ENCODE data around the gene CCNK. TPM values are rescaled to one million over a fixed set of nuclear protein-coding genes. Genes with fewer than 3 reads are reported as not detected.

Gene CCNK
- total RNA-seq, 2 donors from 2014 or later: 15.5 to 43.1 TPM

DNA sequence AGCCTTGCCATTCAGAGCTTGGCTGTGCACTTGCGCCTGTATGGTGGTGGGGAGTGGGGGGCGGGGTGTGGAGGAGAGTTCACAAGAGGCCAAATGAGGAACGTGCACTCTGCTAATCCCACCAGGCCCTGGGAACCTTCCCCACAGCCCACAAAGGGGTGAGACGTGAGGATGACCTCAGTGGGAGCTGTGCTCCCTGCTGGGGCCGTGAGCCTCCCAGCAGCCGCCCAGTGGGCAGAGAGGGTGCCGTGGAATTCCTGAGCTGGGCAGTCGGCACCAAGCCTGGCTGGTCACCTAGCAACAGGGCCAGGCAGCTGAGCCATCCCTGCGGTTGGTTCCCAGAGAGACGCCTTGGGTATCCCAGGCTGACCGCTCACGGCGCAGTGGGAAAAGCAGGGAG lies 53.7 kb downstream of the CCNK start:
- DNase-seq (ENCODE audit: low spot score): no peak
- no peaks in the 10 kb centered on the region for H3K4me1 ChIP-seq (replicated peaks)
- 76% methylated on average over 13 of the region's 13 CpGs for WGBS
- H3K4me3 ChIP-seq: no peak overlapping the region
- intact Hi-C loops (cut with DNase I): no loop called here
- no peaks in the 10 kb centered on the region for H3K27me3 ChIP-seq (replicated peaks; ENCODE audit: insufficient read depth)
- no peak overlapping the region for H3K27ac ChIP-seq
- no peak for TF ChIP-seq POLR2A (IDR thresholded peaks at IDR 0.05)
- H3K9me3 ChIP-seq: no peaks in the 10 kb centered on the region
- H3K36me3 ChIP-seq: no peaks in the 10 kb centered on the region

DNA sequence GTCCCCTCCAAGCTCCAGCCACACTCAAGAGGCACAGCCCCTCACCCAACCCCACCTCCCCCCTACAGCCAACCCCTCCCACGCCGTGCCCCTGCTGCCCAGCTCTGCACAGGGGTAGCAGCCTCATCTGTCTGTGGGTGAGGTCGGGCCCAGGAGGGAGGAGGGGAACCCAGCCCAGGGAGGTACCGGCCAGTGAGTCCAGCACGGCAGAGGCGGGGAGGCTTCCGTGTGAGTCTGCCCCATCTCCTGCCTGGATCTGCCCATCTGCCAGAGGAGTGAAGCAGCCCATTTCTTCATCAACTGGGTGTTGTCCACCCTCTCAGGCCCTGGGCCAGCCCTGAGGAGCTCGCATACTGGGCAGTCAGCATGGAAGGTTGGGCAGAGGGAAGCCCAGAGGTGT lies 54.2 kb downstream of the CCNK start:
- TF ChIP-seq POLR2AphosphoS5 (IDR thresholded peaks at IDR 0.05) (no peak), POLR2A (IDR thresholded peaks at IDR 0.05) (no peak)
- TF ChIP-seq, protein P1, sequence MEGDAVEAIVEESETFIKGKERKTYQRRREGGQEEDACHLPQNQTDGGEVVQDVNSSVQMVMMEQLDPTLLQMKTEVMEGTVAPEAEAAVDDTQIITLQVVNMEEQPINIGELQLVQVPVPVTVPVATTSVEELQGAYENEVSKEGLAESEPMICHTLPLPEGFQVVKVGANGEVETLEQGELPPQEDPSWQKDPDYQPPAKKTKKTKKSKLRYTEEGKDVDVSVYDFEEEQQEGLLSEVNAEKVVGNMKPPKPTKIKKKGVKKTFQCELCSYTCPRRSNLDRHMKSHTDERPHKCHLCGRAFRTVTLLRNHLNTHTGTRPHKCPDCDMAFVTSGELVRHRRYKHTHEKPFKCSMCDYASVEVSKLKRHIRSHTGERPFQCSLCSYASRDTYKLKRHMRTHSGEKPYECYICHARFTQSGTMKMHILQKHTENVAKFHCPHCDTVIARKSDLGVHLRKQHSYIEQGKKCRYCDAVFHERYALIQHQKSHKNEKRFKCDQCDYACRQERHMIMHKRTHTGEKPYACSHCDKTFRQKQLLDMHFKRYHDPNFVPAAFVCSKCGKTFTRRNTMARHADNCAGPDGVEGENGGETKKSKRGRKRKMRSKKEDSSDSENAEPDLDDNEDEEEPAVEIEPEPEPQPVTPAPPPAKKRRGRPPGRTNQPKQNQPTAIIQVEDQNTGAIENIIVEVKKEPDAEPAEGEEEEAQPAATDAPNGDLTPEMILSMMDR (IDR thresholded peaks at IDR 0.05): no peak
- no peaks in the 10 kb centered on the region for H3K4me1 ChIP-seq (replicated peaks)
- no peak overlapping the region for H3K4me3 ChIP-seq
- DNase-seq (ENCODE audit: low spot score): no peak
- 82% methylated on average over 8 of the region's 8 CpGs for WGBS
- intact Hi-C loops (cut with DNase I): no loop called here
- H3K36me3 ChIP-seq: no peaks in the 10 kb centered on the region
- H3K27me3 ChIP-seq (replicated peaks; ENCODE audit: insufficient read depth): no peaks in the 10 kb centered on the region
- H3K9me3 ChIP-seq: no peaks in the 10 kb centered on the region
- no peak overlapping the region for H3K27ac ChIP-seq

- H3K27me3 ChIP-seq (replicated peaks; ENCODE audit: insufficient read depth): no peaks in the 10 kb centered on the region
- 93% methylated on average over 23 of the region's 24 CpGs for WGBS
- no peak overlapping the region for H3K27ac ChIP-seq
- intact Hi-C loops (cut with DNase I): no loop called here
- TF ChIP-seq POLR2AphosphoS5 (IDR thresholded peaks at IDR 0.05) (no peak), POLR2A (IDR thresholded peaks at IDR 0.05) (no peak)
- TF ChIP-seq, protein P1 (IDR thresholded peaks at IDR 0.05): no peak
- no peak overlapping the region for H3K4me3 ChIP-seq
- no peaks in the 10 kb centered on the region for H3K4me1 ChIP-seq (replicated peaks)
- no peak for DNase-seq (ENCODE audit: low spot score)
- no peaks in the 10 kb centered on the region for H3K9me3 ChIP-seq
- H3K36me3 ChIP-seq: no peaks in the 10 kb centered on the region
Observed at GRCh38 chr14:99535908-99536778, 54.9 kb downstream of the CCNK start.

- Histone ChIP-seq H3K27me3 (replicated peaks; ENCODE audit: insufficient read depth) (no peaks in the 10 kb centered on the region), H3K27ac (peak overlapping the region; percentile 9 to 30), H3K36me3 (no peaks in the 10 kb centered on the region), H3K9me3 (no peaks in the 10 kb centered on the region), H3K4me3 (no peak overlapping the region), H3K4me1 (replicated peaks) (no peaks in the 10 kb centered on the region)
- no peak for DNase-seq (ENCODE audit: low spot score)
- intact Hi-C loops (cut with DNase I): no loop called here
- TF ChIP-seq POLR2AphosphoS5 (IDR thresholded peaks at IDR 0.05) (no peak), POLR2A (IDR thresholded peaks at IDR 0.05) (no peak)
- TF ChIP-seq, protein P1 (IDR thresholded peaks at IDR 0.05): no peak
- WGBS: 84% methylated on average over 2 of the region's 6 CpGs
Observed at GRCh38 chr14:99537399-99537798, 56.2 kb downstream of the CCNK start.

- H3K9me3 ChIP-seq: no peaks in the 10 kb centered on the region
- no peaks in the 10 kb centered on the region for H3K36me3 ChIP-seq
- H3K27me3 ChIP-seq (replicated peaks; ENCODE audit: insufficient read depth): no peaks in the 10 kb centered on the region
- intact Hi-C loops (cut with DNase I): no loop called here
- H3K27ac ChIP-seq: peak overlapping the region; percentile 9 to 30
- H3K4me3 ChIP-seq: no peak overlapping the region
- DNase-seq (ENCODE audit: low spot score): no peak
- H3K4me1 ChIP-seq (replicated peaks): no peaks in the 10 kb centered on the region
- TF ChIP-seq, protein P1 (IDR thresholded peaks at IDR 0.05): no peak
- TF ChIP-seq POLR2A (IDR thresholded peaks at IDR 0.05) (no peak), POLR2AphosphoS5 (IDR thresholded peaks at IDR 0.05) (no peak)
- 56% methylated on average over 9 of the region's 9 CpGs for WGBS
Observed at GRCh38 chr14:99538275-99538674, 57.1 kb downstream of the CCNK start.
